ENCODE data around the gene MYO5B.

GRCh38 chr18:50155406-50155805 is 39.5 kb downstream of the MYO5B start:
- TF ChIP-seq CTCF (IDR thresholded peaks at IDR 0.05) (no peak), EP300 (IDR thresholded peaks at IDR 0.05) (no peak)

Measured in esophagus muscularis mucosa (tissue), 3 donors.